Nasal cavity respiratory epithelium epithelial cell of viscerocranial mucosa (primary cell): ENCODE data around the gene CYP39A1. TPM values are rescaled to one million over a fixed set of nuclear protein-coding genes. Genes with fewer than 3 reads are reported as not detected.

ENCODE experiments used
- total RNA-seq: library from RNA; depleted of rRNA; stranded (reverse); fragments of >200 nt; gene quantifications from 2 replicates; pipeline ENCODE4 v1.2.3, GENCODE V29; 2014

Gene CYP39A1, protein sequence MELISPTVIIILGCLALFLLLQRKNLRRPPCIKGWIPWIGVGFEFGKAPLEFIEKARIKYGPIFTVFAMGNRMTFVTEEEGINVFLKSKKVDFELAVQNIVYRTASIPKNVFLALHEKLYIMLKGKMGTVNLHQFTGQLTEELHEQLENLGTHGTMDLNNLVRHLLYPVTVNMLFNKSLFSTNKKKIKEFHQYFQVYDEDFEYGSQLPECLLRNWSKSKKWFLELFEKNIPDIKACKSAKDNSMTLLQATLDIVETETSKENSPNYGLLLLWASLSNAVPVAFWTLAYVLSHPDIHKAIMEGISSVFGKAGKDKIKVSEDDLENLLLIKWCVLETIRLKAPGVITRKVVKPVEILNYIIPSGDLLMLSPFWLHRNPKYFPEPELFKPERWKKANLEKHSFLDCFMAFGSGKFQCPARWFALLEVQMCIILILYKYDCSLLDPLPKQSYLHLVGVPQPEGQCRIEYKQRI
- total RNA-seq = 6.5 and 8.2 TPM in 2 replicates

GRCh38 chr6:46652603-46653438 lies at the start of gene CYP39A1, which contains the start of gene SLC25A27:
TSS of gene CYP39A1 (minus strand) at chr6:46652818. CDS start at chr6:46652582, 236 bp downstream.
TSS of gene SLC25A27 (plus strand) at chr6:46652975. CDS start at chr6:46653193, 218 bp downstream.

DNA sequence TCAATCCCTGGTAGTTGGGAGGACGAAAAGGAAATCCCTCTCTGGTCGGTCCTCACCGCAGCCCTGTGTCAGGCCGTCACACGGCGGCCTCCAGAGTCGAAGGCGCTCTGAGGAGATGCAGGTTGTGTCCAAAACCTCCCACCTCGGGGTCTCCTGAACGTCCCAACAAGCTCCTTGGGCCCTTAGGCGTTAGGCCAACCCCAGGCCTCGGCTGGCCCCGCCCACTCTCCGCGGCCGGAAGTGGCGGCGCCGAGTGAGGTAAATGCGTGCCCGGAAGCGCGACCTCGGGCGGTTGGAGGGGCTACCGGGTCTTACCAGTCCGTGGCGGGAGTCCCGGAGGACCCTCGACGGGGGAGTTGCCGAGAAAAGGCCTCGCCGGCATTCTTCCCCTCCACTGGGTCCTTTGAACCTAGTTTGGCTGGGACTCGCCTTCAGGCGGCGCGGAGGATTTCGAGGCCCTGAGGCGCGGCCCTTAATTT lies 35.0 kb upstream of the CYP39A1 start, which contains the start of gene TDRD6:
TSS of gene TDRD6 (plus strand) at position 267 of the 479 bp plus-strand sequence. CDS start 244 bp downstream, outside the sequence.

Other genes with a start within 250 kb of the CYP39A1 start
- under 0.01 TPM in 1 of 2 replicates, not detected in the other for gene RCAN2, start 161.4 kb downstream of the CYP39A1 start, total RNA-seq
- 5.1 and 11.7 TPM in 2 replicates for gene SLC25A27, start 157 bp upstream of the CYP39A1 start, total RNA-seq
- under 0.01 and 0.50 TPM in 2 replicates for gene TDRD6, start 35.1 kb upstream of the CYP39A1 start, total RNA-seq
- under 0.01 and 0.28 TPM in 2 replicates for gene PLA2G7, start 82.6 kb upstream of the CYP39A1 start, total RNA-seq
- gene ANKRD66, start 94.1 kb upstream of the CYP39A1 start, total RNA-seq = not detected in 2 replicates
- gene MEP1A, start 140.6 kb upstream of the CYP39A1 start, total RNA-seq = 0.07 TPM in 1 of 2 replicates, not detected in the other